Activated CD4-positive, alpha-beta T cell treated with anti-CD3 and anti-CD28 coated beads, Interleukin-10, Interleukin-2, amounts not matched to agents 100 ng/mL and 50 ng/mL, durations not matched to agents 16 hours and 8 hours (primary cell): Measurements from ENCODE around the gene TNFRSF1A.
"Not testable (repeated sequence)": the region's sequence is repeated elsewhere in the genome, so short reads cannot be mapped to it uniquely, and the experiment has no call there.

Source experiments
- DNase-seq: peaks from one replicate; pipeline ENCODE4 v3.0.0-alpha.2; 2020

Gene TNFRSF1A

GRCh38 chr12:6295094-6295811 lies 46.6 kb downstream of the TNFRSF1A start:
- DNase-seq = no peak

- no peak for DNase-seq
Measured at GRCh38 chr12:6294156-6295093, 47.5 kb downstream of the TNFRSF1A start.

- DNase-seq = no peak
Measured at GRCh38 chr12:6292606-6293005, 49.3 kb downstream of the TNFRSF1A start.

- not testable (repeated sequence) for DNase-seq
Measured at GRCh38 chr12:6289906-6290305, 52.0 kb downstream of the TNFRSF1A start.

GRCh38 chr12:6289081-6289480 lies 52.8 kb downstream of the TNFRSF1A start:
- not testable (repeated sequence) for DNase-seq

- no peak for DNase-seq
Measured at GRCh38 chr12:6288235-6288634, 53.6 kb downstream of the TNFRSF1A start.

GRCh38 chr12:6285532-6286306 lies 56.2 kb downstream of the TNFRSF1A start:
- DNase-seq = no peak

- peak; percentile 61 for DNase-seq
Measured at GRCh38 chr12:6285063-6285477, 56.8 kb downstream of the TNFRSF1A start.

GRCh38 chr12:6284273-6284672 lies 57.6 kb downstream of the TNFRSF1A start:
- no peak for DNase-seq

- DNase-seq = no peak
Measured at GRCh38 chr12:6282453-6282840, 59.4 kb downstream of the TNFRSF1A start.

GRCh38 chr12:6281081-6281809 lies 60.6 kb downstream of the TNFRSF1A start:
- DNase-seq = no peak

GRCh38 chr12:6280672-6281071 lies 61.2 kb downstream of the TNFRSF1A start:
- DNase-seq = no peak

- DNase-seq = no peak
Measured at GRCh38 chr12:6280053-6280469, 61.8 kb downstream of the TNFRSF1A start.

GRCh38 chr12:6279631-6280030 lies 62.2 kb downstream of the TNFRSF1A start:
- no peak for DNase-seq

- DNase-seq = no peak
Measured at GRCh38 chr12:6279256-6279628, 62.6 kb downstream of the TNFRSF1A start.
